ENCODE results near the gene SLFN5.

- TF ChIP-seq CTCF (IDR thresholded peaks at IDR 0.05) (no peak), POLR2A (IDR thresholded peaks at IDR 0.05) (no peak), POLR2AphosphoS5 (IDR thresholded peaks at IDR 0.05) (no peak), EP300 (IDR thresholded peaks at IDR 0.05) (no peak)
Observed at GRCh38 chr17:35289222-35289621, 46.4 kb downstream of the SLFN5 start.
